ENCODE results near the gene AHNAK. TPM values are rescaled to one million over a fixed set of nuclear protein-coding genes. Genes with fewer than 3 reads are reported as not detected.

The AHNAK gene
- total and polyA plus RNA-seq, 4 donors: 22.6 to 110 (median 38.1) TPM

- Histone ChIP-seq H3K9ac (ENCODE audit: low read depth in 1 of 2, low read length in 2 of 2) (no peak overlapping the region), H3K4me3 (ENCODE audit: low read depth in 1 of 3, low read length in 3 of 3) (no peak overlapping the region), H3K27me3 (ENCODE audit: control insufficient read depth in 4 of 4, insufficient read depth in 4 of 4, low read length in 3 of 4) (no peaks in the 10 kb centered on the region), H3K9me3 (ENCODE audit: control insufficient read depth in 4 of 4, low read length in 3 of 4) (no peaks in the 10 kb centered on the region), H3K4me1 (ENCODE audit: control insufficient read depth in 4 of 4, insufficient read depth in 4 of 4, low read length in 3 of 4) (no peaks in the 10 kb centered on the region), H3K27ac (ENCODE audit: low read depth in 1 of 2, low read length in 2 of 2) (no peak overlapping the region), H3K36me3 (ENCODE audit: control insufficient read depth in 4 of 4, insufficient read depth in 3 of 4, low read depth in 1 of 4, low read length in 3 of 4) (no peaks in the 10 kb centered on the region)
- WGBS: 86% methylated on average over 5 of the region's 5 CpGs
- DNase-seq (ENCODE audit: low spot score): no peak
- no peak for TF ChIP-seq FOXA1 (IDR thresholded peaks at IDR 0.05)
- no peak for TF ChIP-seq NR2F2 (IDR thresholded peaks at IDR 0.05)
- TF ChIP-seq ATF3 (IDR thresholded peaks at IDR 0.05): no peak
- TF ChIP-seq, protein P1, sequence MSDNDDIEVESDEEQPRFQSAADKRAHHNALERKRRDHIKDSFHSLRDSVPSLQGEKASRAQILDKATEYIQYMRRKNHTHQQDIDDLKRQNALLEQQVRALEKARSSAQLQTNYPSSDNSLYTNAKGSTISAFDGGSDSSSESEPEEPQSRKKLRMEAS (IDR thresholded peaks at IDR 0.05): no peak
- TF ChIP-seq, protein P2, sequence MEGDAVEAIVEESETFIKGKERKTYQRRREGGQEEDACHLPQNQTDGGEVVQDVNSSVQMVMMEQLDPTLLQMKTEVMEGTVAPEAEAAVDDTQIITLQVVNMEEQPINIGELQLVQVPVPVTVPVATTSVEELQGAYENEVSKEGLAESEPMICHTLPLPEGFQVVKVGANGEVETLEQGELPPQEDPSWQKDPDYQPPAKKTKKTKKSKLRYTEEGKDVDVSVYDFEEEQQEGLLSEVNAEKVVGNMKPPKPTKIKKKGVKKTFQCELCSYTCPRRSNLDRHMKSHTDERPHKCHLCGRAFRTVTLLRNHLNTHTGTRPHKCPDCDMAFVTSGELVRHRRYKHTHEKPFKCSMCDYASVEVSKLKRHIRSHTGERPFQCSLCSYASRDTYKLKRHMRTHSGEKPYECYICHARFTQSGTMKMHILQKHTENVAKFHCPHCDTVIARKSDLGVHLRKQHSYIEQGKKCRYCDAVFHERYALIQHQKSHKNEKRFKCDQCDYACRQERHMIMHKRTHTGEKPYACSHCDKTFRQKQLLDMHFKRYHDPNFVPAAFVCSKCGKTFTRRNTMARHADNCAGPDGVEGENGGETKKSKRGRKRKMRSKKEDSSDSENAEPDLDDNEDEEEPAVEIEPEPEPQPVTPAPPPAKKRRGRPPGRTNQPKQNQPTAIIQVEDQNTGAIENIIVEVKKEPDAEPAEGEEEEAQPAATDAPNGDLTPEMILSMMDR (IDR thresholded peaks at IDR 0.05; ENCODE audit: low read depth, low read length, missing input control): no peak
- no peak for TF ChIP-seq HNF4G (IDR thresholded peaks at IDR 0.05)
- no peak for TF ChIP-seq ZBTB33 (IDR thresholded peaks at IDR 0.05)
- TF ChIP-seq YY1 (IDR thresholded peaks at IDR 0.05): no peak
- TF ChIP-seq RXRA (IDR thresholded peaks at IDR 0.05): no peak
- no peak for TF ChIP-seq FOXA2 (IDR thresholded peaks at IDR 0.05)
- no peak for TF ChIP-seq EGR1 (IDR thresholded peaks at IDR 0.05; ENCODE audit: low read depth in 2 of 2)
- no peak for TF ChIP-seq RAD21 (IDR thresholded peaks at IDR 0.05)
- no peak for TF ChIP-seq JUND (IDR thresholded peaks at IDR 0.05)
- TF ChIP-seq REST (IDR thresholded peaks at IDR 0.05): no peak
- no peak for TF ChIP-seq HNF4A (conservative IDR thresholded peaks at IDR 0.05)
Measured at GRCh38 chr11:62418136-62418535, 128.5 kb downstream of the AHNAK start.

DNA sequence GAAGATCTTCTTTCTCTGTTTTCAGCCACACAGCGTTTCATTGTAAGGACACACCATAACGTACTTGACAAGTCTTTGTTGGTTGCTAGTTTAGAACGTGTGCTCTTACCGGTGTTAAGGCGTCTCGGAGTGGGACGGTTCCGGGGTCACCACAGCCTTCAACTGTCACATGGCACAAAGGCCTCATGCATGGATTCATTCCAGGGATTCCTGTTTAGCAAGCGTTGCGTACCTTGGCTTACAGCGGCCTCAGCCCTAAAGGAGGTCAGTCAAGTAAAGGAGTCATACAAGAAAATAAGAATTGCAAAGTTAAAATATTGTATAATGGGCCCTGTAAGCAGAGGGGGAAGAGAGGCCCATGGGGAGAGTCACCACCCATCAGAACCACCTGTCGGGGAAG lies 130.0 kb downstream of the AHNAK start:
- Histone ChIP-seq H3K4me1 (ENCODE audit: control insufficient read depth in 4 of 4, insufficient read depth in 4 of 4, low read length in 3 of 4) (no peaks in the 10 kb centered on the region), H3K27ac (ENCODE audit: low read depth in 1 of 2, low read length in 2 of 2) (no peak overlapping the region), H3K9ac (ENCODE audit: low read depth in 1 of 2, low read length in 2 of 2) (no peak overlapping the region), H3K9me3 (ENCODE audit: control insufficient read depth in 4 of 4, low read length in 3 of 4) (no peaks in the 10 kb centered on the region), H3K27me3 (ENCODE audit: control insufficient read depth in 4 of 4, insufficient read depth in 4 of 4, low read length in 3 of 4) (no peaks in the 10 kb centered on the region), H3K4me3 (ENCODE audit: low read depth in 1 of 3, low read length in 3 of 3) (no peak overlapping the region), H3K36me3 (ENCODE audit: control insufficient read depth in 4 of 4, insufficient read depth in 3 of 4, low read depth in 1 of 4, low read length in 3 of 4) (no peaks in the 10 kb centered on the region)
- 94% methylated on average over 12 of the region's 12 CpGs for WGBS
- no peak for DNase-seq (ENCODE audit: low spot score)
- TF ChIP-seq ZBTB33 (IDR thresholded peaks at IDR 0.05): no peak
- TF ChIP-seq ATF3 (IDR thresholded peaks at IDR 0.05): no peak
- no peak for TF ChIP-seq FOXA2 (IDR thresholded peaks at IDR 0.05)
- no peak for TF ChIP-seq FOXA1 (IDR thresholded peaks at IDR 0.05)
- TF ChIP-seq YY1 (IDR thresholded peaks at IDR 0.05): no peak
- no peak for TF ChIP-seq SP1 (IDR thresholded peaks at IDR 0.05)
- TF ChIP-seq RAD21 (IDR thresholded peaks at IDR 0.05): no peak
- TF ChIP-seq JUND (IDR thresholded peaks at IDR 0.05): no peak
- TF ChIP-seq HNF4A (conservative IDR thresholded peaks at IDR 0.05): no peak
- TF ChIP-seq NR2F2 (IDR thresholded peaks at IDR 0.05): no peak
- no peak for TF ChIP-seq HNF4G (IDR thresholded peaks at IDR 0.05)
- TF ChIP-seq, protein P1 (IDR thresholded peaks at IDR 0.05): no peak
- TF ChIP-seq, protein P2 (IDR thresholded peaks at IDR 0.05; ENCODE audit: low read depth, low read length, missing input control): no peak
